ENCODE results near the gene KIF18B. TPM values are rescaled to one million over a fixed set of nuclear protein-coding genes. Genes with fewer than 3 reads are reported as not detected.

KIF18B gene
- total and polyA plus RNA-seq, 10 of the 15 experiments (the other 5 are each of a cell fraction or from before 2014, with no cell fraction given): 2.8 to 46.2 (median 20.5) TPM

DNA sequence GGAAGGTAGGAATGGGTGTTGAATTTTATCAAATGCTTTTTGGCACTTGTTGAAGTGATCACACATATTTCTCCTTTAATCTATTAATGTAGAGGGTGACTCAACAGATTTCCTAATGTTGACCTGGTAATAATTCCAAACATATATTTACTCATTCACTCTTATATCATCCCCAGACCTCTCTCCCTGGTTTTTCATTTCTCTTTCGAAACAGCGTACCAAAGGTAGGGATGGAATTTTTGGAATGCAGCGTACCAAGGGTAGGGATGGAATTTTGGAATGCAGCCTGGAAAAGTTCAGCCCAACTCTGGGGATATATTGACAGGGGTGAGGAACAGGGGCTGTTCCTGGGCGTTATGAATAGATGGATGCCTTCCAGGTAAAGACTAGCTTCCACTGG lies 7.3 kb downstream of the KIF18B start:
- Histone ChIP-seq H3K27ac (ENCODE audit: control insufficient read depth, insufficient read depth) (no peak overlapping the region), H3K9me3 (replicated peaks; ENCODE audit: control insufficient read depth, insufficient read depth, low read length) (no peaks in the 10 kb centered on the region; the same call in 1 of the 3 replicates), H3K36me3 (ENCODE audit: control insufficient read depth in 2 of 2, insufficient read depth in 2 of 2, low read length in 1 of 2) (peaks cover 8 to 10% of the 10 kb centered on the region in 2 experiments), H4K20me1 (ENCODE audit: control insufficient read depth, insufficient read depth) (no peaks in the 10 kb centered on the region), H3K79me2 (ENCODE audit: control insufficient read depth, insufficient read depth, low read length) (peaks cover 56% of the 10 kb centered on the region), H2AFZ (ENCODE audit: control insufficient read depth, low read depth, low read length) (no peak overlapping the region), H3K4me2 (ENCODE audit: control insufficient read depth, insufficient read depth) (no peak overlapping the region), H3K27me3 (replicated peaks in 1 of 2; ENCODE audit: control insufficient read depth in 2 of 2, insufficient read depth in 2 of 2, low read length in 1 of 2) (no peaks in the 10 kb centered on the region), H3K4me1 (ENCODE audit: control insufficient read depth, insufficient read depth, low read length) (no peaks in the 10 kb centered on the region), H3K4me3 (no peak overlapping the region), H3K9ac (ENCODE audit: control insufficient read depth, insufficient read depth, low read length) (no peak overlapping the region)
- SMC1A ChIA-PET (ENCODE audit: uncharacterized antibody, unreplicated experiment): interaction anchor here (0.6 to 1.9 kb wide), 4 partner anchors 13 to 487 kb away, joined by 3 to 9 read pairs (median 5); no protein-coding TSS in a partner anchor
- in situ Hi-C loops (cut with MboI) (no loop called here), intact Hi-C loops (cut with micrococcal nuclease; ENCODE audit: unreplicated experiment) (no loop called here)
- RAD21 ChIA-PET (ENCODE audit: unreplicated experiment): no interaction called here
- DNase-seq (ENCODE audit: low read depth, low spot score) (no peak), FAIRE-seq (no peak), ATAC-seq (no peak)
- no TSS peak for BruUV-seq (replicated peaks)
- CTCF ChIA-PET: interaction anchor here (0.7 to 1.5 kb wide), 5 partner anchors 11 to 81 kb away, joined by 3 to 6 read pairs (median 3); no protein-coding TSS in a partner anchor
- WGBS (ENCODE audit: insufficient coverage, insufficient replicate concordance, low lambda C conversion rate, missing lambda C conversion rate): 84% methylated on average over 4 of the region's 4 CpGs
- POLR2A ChIA-PET: interaction anchor here (0.5 to 1.1 kb wide), 2 partner anchors 42 to 482 kb away, joined by 3 to 4 read pairs; no protein-coding TSS in a partner anchor
- TF ChIP-seq FOXK2 (IDR thresholded peaks at IDR 0.05): no peak
- TF ChIP-seq, protein P1, sequence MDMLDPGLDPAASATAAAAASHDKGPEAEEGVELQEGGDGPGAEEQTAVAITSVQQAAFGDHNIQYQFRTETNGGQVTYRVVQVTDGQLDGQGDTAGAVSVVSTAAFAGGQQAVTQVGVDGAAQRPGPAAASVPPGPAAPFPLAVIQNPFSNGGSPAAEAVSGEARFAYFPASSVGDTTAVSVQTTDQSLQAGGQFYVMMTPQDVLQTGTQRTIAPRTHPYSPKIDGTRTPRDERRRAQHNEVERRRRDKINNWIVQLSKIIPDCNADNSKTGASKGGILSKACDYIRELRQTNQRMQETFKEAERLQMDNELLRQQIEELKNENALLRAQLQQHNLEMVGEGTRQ (IDR thresholded peaks at IDR 0.05; ENCODE audit: borderline replicate concordance, low read depth, low read length): no peak
- TF ChIP-seq ESRRA (IDR thresholded peaks at IDR 0.05; ENCODE audit: low read length): no peak
- TF ChIP-seq, protein P2, sequence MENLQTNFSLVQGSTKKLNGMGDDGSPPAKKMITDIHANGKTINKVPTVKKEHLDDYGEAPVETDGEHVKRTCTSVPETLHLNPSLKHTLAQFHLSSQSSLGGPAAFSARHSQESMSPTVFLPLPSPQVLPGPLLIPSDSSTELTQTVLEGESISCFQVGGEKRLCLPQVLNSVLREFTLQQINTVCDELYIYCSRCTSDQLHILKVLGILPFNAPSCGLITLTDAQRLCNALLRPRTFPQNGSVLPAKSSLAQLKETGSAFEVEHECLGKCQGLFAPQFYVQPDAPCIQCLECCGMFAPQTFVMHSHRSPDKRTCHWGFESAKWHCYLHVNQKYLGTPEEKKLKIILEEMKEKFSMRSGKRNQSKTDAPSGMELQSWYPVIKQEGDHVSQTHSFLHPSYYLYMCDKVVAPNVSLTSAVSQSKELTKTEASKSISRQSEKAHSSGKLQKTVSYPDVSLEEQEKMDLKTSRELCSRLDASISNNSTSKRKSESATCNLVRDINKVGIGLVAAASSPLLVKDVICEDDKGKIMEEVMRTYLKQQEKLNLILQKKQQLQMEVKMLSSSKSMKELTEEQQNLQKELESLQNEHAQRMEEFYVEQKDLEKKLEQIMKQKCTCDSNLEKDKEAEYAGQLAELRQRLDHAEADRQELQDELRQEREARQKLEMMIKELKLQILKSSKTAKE (IDR thresholded peaks at IDR 0.05; ENCODE audit: low read depth, poor library complexity, severe bottlenecking): no peak
- no peak for TF ChIP-seq SP1 (IDR thresholded peaks at IDR 0.05; ENCODE audit: low read depth, low read length)
- TF ChIP-seq, protein P3, sequence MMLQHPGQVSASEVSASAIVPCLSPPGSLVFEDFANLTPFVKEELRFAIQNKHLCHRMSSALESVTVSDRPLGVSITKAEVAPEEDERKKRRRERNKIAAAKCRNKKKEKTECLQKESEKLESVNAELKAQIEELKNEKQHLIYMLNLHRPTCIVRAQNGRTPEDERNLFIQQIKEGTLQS (IDR thresholded peaks at IDR 0.05; ENCODE audit: borderline replicate concordance, extremely low read depth, low read depth, low read length): no peak
- TF ChIP-seq, protein P4, sequence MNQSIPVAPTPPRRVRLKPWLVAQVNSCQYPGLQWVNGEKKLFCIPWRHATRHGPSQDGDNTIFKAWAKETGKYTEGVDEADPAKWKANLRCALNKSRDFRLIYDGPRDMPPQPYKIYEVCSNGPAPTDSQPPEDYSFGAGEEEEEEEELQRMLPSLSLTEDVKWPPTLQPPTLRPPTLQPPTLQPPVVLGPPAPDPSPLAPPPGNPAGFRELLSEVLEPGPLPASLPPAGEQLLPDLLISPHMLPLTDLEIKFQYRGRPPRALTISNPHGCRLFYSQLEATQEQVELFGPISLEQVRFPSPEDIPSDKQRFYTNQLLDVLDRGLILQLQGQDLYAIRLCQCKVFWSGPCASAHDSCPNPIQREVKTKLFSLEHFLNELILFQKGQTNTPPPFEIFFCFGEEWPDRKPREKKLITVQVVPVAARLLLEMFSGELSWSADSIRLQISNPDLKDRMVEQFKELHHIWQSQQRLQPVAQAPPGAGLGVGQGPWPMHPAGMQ (IDR thresholded peaks at IDR 0.05; ENCODE audit: borderline replicate concordance): no peak
- TF ChIP-seq CHD1 (IDR thresholded peaks at IDR 0.05; ENCODE audit: low read depth, low read length): no peak
- TF ChIP-seq SRF (IDR thresholded peaks at IDR 0.05; ENCODE audit: low read depth in 2 of 2, low read length in 2 of 2): no peak
- TF ChIP-seq POU2F2 (IDR thresholded peaks at IDR 0.05; ENCODE audit: borderline replicate concordance, low read depth, low read length): no peak
- TF ChIP-seq BHLHE40 (IDR thresholded peaks at IDR 0.05; ENCODE audit: borderline replicate concordance in 1 of 2, low read depth in 2 of 2, low read length in 1 of 2): no peak
- TF ChIP-seq, protein P5, sequence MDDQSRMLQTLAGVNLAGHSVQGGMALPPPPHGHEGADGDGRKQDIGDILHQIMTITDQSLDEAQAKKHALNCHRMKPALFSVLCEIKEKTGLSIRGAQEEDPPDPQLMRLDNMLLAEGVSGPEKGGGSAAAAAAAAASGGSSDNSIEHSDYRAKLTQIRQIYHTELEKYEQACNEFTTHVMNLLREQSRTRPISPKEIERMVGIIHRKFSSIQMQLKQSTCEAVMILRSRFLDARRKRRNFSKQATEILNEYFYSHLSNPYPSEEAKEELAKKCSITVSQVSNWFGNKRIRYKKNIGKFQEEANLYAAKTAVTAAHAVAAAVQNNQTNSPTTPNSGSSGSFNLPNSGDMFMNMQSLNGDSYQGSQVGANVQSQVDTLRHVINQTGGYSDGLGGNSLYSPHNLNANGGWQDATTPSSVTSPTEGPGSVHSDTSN (IDR thresholded peaks at IDR 0.05; ENCODE audit: insufficient replicate concordance, low read depth, low read length): no peak
- TF ChIP-seq BMI1 (IDR thresholded peaks at IDR 0.05; ENCODE audit: borderline replicate concordance): no peak
- TF ChIP-seq HDAC2 (IDR thresholded peaks at IDR 0.05): no peak
- TF ChIP-seq NFYA (IDR thresholded peaks at IDR 0.05; ENCODE audit: borderline replicate concordance, low read depth, low read length): no peak
- TF ChIP-seq KLF5 (IDR thresholded peaks at IDR 0.05; ENCODE audit: partially characterized antibody): no peak
- no peak for TF ChIP-seq ZNF207 (IDR thresholded peaks at IDR 0.05; ENCODE audit: borderline replicate concordance)

All from GM12878 (cell line).